ENCODE measurements around the gene PROK1. TPM values are rescaled to one million over a fixed set of nuclear protein-coding genes. Genes with fewer than 3 reads are reported as not detected.
A peak's percentile ranks its signal among the peaks of the same experiment; 100 is the strongest.

PROK1 gene
- total and polyA plus RNA-seq, 2 experiments from 2014 or later = not detected

DNA sequence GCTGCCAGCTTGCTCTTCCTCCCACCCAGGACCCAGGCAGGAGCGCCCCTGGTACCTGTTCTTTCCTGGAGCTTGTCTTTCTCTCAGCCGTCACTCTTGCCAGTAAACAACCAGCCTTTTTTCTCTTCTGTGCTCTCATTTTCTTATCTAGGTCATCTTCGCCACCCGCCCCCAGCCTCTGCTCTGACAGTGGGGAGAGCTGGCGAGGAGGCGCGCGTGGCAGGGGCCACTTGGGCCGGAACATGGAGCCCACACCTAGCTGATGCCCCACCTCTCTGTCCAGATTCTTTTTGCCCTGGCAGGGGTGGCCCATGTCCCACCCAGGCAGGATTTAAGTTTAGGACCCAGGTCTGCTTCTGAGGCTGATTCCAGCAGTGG, 32.3 kb downstream of the PROK1 start:
- DNase-seq (ENCODE audit: low spot score) (no peak), ATAC-seq (no peak)
- H3K27ac Mint-ChIP-seq = no peak overlapping the region
- H3K9me3 Mint-ChIP-seq = no peaks in the 10 kb centered on the region
- H3K36me3 Mint-ChIP-seq (ENCODE audit: low read depth) = no peaks in the 10 kb centered on the region
- H3F3A ChIP-seq (replicated peaks; ENCODE audit: low read depth) = no peaks in the 10 kb centered on the region
- H3K4me2 ChIP-seq = no peak overlapping the region
- H3K27ac ChIP-seq (ENCODE audit: low read depth) = no peak overlapping the region
- H3K79me2 ChIP-seq (replicated peaks; ENCODE audit: insufficient read depth) = no peaks in the 10 kb centered on the region
- no peak overlapping the region for H3K4me3 ChIP-seq
- H3K9me2 ChIP-seq (ENCODE audit: insufficient read depth) = no peaks in the 10 kb centered on the region
- H3K4me3 Mint-ChIP-seq = no peak overlapping the region
- peaks cover 11% of the 10 kb centered on the region for H3K27me3 Mint-ChIP-seq (ENCODE audit: insufficient read depth, low read depth, poor library complexity)
- peaks cover 11% of the 10 kb centered on the region; the same call in 1 of the 2 replicates for H3K4me1 ChIP-seq (ENCODE audit: insufficient read depth)
- no peaks in the 10 kb centered on the region for H3K27me3 ChIP-seq (ENCODE audit: insufficient read depth)
- peaks cover 37% of the 10 kb centered on the region for H3K4me1 Mint-ChIP-seq
- H4K20me1 ChIP-seq (replicated peaks; ENCODE audit: insufficient read depth) = no peaks in the 10 kb centered on the region
- peak overlapping the region; percentile 83 for H2AFZ ChIP-seq
- no peak for TF ChIP-seq JUNB (IDR thresholded peaks at IDR 0.05; ENCODE audit: unreplicated experiment)
- TF ChIP-seq, protein P1, sequence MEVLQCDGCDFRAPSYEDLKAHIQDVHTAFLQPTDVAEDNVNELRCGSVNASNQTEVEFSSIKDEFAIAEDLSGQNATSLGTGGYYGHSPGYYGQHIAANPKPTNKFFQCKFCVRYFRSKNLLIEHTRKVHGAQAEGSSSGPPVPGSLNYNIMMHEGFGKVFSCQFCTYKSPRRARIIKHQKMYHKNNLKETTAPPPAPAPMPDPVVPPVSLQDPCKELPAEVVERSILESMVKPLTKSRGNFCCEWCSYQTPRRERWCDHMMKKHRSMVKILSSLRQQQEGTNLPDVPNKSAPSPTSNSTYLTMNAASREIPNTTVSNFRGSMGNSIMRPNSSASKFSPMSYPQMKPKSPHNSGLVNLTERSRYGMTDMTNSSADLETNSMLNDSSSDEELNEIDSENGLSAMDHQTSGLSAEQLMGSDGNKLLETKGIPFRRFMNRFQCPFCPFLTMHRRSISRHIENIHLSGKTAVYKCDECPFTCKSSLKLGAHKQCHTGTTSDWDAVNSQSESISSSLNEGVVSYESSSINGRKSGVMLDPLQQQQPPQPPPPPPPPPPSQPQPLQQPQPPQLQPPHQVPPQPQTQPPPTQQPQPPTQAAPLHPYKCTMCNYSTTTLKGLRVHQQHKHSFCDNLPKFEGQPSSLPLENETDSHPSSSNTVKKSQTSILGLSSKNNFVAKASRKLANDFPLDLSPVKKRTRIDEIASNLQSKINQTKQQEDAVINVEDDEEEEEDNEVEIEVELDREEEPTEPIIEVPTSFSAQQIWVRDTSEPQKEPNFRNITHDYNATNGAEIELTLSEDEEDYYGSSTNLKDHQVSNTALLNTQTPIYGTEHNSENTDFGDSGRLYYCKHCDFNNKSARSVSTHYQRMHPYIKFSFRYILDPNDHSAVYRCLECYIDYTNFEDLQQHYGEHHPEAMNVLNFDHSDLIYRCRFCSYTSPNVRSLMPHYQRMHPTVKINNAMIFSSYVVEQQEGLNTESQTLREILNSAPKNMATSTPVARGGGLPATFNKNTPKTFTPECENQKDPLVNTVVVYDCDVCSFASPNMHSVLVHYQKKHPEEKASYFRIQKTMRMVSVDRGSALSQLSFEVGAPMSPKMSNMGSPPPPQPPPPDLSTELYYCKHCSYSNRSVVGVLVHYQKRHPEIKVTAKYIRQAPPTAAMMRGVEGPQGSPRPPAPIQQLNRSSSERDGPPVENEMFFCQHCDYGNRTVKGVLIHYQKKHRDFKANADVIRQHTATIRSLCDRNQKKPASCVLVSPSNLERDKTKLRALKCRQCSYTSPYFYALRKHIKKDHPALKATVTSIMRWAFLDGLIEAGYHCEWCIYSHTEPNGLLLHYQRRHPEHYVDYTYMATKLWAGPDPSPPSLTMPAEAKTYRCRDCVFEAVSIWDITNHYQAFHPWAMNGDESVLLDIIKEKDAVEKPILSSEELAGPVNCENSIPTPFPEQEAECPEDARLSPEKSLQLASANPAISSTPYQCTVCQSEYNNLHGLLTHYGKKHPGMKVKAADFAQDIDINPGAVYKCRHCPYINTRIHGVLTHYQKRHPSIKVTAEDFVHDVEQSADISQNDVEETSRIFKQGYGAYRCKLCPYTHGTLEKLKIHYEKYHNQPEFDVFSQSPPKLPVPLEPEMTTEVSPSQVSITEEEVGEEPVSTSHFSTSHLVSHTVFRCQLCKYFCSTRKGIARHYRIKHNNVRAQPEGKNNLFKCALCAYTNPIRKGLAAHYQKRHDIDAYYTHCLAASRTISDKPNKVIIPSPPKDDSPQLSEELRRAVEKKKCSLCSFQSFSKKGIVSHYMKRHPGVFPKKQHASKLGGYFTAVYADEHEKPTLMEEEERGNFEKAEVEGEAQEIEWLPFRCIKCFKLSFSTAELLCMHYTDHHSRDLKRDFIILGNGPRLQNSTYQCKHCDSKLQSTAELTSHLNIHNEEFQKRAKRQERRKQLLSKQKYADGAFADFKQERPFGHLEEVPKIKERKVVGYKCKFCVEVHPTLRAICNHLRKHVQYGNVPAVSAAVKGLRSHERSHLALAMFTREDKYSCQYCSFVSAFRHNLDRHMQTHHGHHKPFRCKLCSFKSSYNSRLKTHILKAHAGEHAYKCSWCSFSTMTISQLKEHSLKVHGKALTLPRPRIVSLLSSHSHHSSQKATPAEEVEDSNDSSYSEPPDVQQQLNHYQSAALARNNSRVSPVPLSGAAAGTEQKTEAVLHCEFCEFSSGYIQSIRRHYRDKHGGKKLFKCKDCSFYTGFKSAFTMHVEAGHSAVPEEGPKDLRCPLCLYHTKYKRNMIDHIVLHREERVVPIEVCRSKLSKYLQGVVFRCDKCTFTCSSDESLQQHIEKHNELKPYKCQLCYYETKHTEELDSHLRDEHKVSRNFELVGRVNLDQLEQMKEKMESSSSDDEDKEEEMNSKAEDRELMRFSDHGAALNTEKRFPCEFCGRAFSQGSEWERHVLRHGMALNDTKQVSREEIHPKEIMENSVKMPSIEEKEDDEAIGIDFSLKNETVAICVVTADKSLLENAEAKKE (CRISPR knock-in tag; IDR thresholded peaks at IDR 0.05) = no peak
- TF ChIP-seq, protein P2, sequence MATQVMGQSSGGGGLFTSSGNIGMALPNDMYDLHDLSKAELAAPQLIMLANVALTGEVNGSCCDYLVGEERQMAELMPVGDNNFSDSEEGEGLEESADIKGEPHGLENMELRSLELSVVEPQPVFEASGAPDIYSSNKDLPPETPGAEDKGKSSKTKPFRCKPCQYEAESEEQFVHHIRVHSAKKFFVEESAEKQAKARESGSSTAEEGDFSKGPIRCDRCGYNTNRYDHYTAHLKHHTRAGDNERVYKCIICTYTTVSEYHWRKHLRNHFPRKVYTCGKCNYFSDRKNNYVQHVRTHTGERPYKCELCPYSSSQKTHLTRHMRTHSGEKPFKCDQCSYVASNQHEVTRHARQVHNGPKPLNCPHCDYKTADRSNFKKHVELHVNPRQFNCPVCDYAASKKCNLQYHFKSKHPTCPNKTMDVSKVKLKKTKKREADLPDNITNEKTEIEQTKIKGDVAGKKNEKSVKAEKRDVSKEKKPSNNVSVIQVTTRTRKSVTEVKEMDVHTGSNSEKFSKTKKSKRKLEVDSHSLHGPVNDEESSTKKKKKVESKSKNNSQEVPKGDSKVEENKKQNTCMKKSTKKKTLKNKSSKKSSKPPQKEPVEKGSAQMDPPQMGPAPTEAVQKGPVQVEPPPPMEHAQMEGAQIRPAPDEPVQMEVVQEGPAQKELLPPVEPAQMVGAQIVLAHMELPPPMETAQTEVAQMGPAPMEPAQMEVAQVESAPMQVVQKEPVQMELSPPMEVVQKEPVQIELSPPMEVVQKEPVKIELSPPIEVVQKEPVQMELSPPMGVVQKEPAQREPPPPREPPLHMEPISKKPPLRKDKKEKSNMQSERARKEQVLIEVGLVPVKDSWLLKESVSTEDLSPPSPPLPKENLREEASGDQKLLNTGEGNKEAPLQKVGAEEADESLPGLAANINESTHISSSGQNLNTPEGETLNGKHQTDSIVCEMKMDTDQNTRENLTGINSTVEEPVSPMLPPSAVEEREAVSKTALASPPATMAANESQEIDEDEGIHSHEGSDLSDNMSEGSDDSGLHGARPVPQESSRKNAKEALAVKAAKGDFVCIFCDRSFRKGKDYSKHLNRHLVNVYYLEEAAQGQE (IDR thresholded peaks at IDR 0.05; ENCODE audit: unreplicated experiment) = no peak
- TF ChIP-seq, protein P3, sequence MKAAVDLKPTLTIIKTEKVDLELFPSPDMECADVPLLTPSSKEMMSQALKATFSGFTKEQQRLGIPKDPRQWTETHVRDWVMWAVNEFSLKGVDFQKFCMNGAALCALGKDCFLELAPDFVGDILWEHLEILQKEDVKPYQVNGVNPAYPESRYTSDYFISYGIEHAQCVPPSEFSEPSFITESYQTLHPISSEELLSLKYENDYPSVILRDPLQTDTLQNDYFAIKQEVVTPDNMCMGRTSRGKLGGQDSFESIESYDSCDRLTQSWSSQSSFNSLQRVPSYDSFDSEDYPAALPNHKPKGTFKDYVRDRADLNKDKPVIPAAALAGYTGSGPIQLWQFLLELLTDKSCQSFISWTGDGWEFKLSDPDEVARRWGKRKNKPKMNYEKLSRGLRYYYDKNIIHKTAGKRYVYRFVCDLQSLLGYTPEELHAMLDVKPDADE (IDR thresholded peaks at IDR 0.05) = no peak
- TF ChIP-seq POLR2AphosphoS5 (IDR thresholded peaks at IDR 0.05; ENCODE audit: low read depth) = no peak
- TF ChIP-seq EZH2phosphoT487 (IDR thresholded peaks at IDR 0.05; ENCODE audit: unreplicated experiment) = no peak
- no peak for TF ChIP-seq NANOG (IDR thresholded peaks at IDR 0.05; ENCODE audit: borderline replicate concordance)
- TF ChIP-seq ZNF114 (CRISPR knock-in tag; IDR thresholded peaks at IDR 0.05) = no peak
- H3K36me3 ChIP-seq (ENCODE audit: insufficient read depth) = no peaks in the 10 kb centered on the region
